NCI-H774 (cell line): ENCODE data around the gene CLDN24.
"Not testable (repeated sequence)": the region's sequence is repeated elsewhere in the genome, so short reads cannot be mapped to it uniquely, and the experiment has no call there.

Experiments
- DNase-seq: peaks from one replicate; lab custom pipeline; 2025; lab: John Stamatoyannopoulos, UW

CLDN24 gene

GRCh38 chr4:183347146-183347545 lies 24.9 kb upstream of the CLDN24 start:
- no peak for DNase-seq

GRCh38 chr4:183345261-183345660 lies 23.0 kb upstream of the CLDN24 start:
- DNase-seq: no peak

GRCh38 chr4:183344523-183345255 lies 22.5 kb upstream of the CLDN24 start:
- no peak for DNase-seq

GRCh38 chr4:183343730-183344129 lies 21.5 kb upstream of the CLDN24 start:
- no peak for DNase-seq

- no peak for DNase-seq
Measured at GRCh38 chr4:183342541-183343533, 20.6 kb upstream of the CLDN24 start.

GRCh38 chr4:183337833-183338232 lies 15.6 kb upstream of the CLDN24 start:
- no peak for DNase-seq

GRCh38 chr4:183337349-183337748 lies 15.1 kb upstream of the CLDN24 start:
- no peak for DNase-seq

GRCh38 chr4:183335369-183335940 lies 13.2 kb upstream of the CLDN24 start:
- DNase-seq: no peak

- no peak for DNase-seq
Measured at GRCh38 chr4:183333983-183334382, 11.8 kb upstream of the CLDN24 start.

GRCh38 chr4:183333202-183333601 lies 11.0 kb upstream of the CLDN24 start:
- DNase-seq: no peak

GRCh38 chr4:183332447-183332846 lies 10.2 kb upstream of the CLDN24 start:
- DNase-seq: no peak

- DNase-seq: no peak
Measured at GRCh38 chr4:183330841-183331240, 8.6 kb upstream of the CLDN24 start.

GRCh38 chr4:183329954-183330742 lies 7.9 kb upstream of the CLDN24 start:
- DNase-seq: no peak

- no peak for DNase-seq
Measured at GRCh38 chr4:183329244-183329643, 7.0 kb upstream of the CLDN24 start.

- no peak for DNase-seq
Measured at GRCh38 chr4:183328832-183329231, 6.6 kb upstream of the CLDN24 start.

- DNase-seq: no peak
Measured at GRCh38 chr4:183327827-183328226, 5.6 kb upstream of the CLDN24 start.

- no peak for DNase-seq
Measured at GRCh38 chr4:183326853-183327252, 4.6 kb upstream of the CLDN24 start.

- not testable (repeated sequence) for DNase-seq
Measured at GRCh38 chr4:183326387-183326786, 4.2 kb upstream of the CLDN24 start.

GRCh38 chr4:183324619-183325018 lies 2.4 kb upstream of the CLDN24 start:
- no peak for DNase-seq

GRCh38 chr4:183324056-183324455 lies 1.8 kb upstream of the CLDN24 start:
- not testable (repeated sequence) for DNase-seq

- DNase-seq: no peak
Measured at GRCh38 chr4:183323295-183323694, 1.1 kb upstream of the CLDN24 start.

- DNase-seq: no peak
Measured at GRCh38 chr4:183321516-183321915, 710 bp downstream of the CLDN24 start.
